IMR-90 (cell line): ENCODE data around the gene KEAP1. TPM values are rescaled to one million over a fixed set of nuclear protein-coding genes. Genes with fewer than 3 reads are reported as not detected.

ENCODE experiments used
- ATAC-seq: fragments of 200-7000 bp; cut with Tn5 transposase; 2 replicates; pipeline ENCODE4 v1.9.1; 2020; ENCODE audit warnings: low read depth, mild to moderate bottlenecking, moderate library complexity
- BruUV-seq: library from RNA; stranded (reverse); fragments of 400-500 nt; replicated peaks from 2 replicates; lab custom pipeline; 2021; lab: Mats Ljungman, UMichigan
- CTCF ChIA-PET: fragments of 300-600 bp; formaldehyde crosslinking; extraction: SDS; loops from one replicate; lab custom pipeline; 2021; ENCODE audit warnings: antibody characterized with exemption; lab: Yijun Ruan, JAX
- POLR2A ChIA-PET: fragments of 300-600 bp; sonication (Branson Sonifier 250); formaldehyde crosslinking; loops from one replicate; lab custom pipeline; 2022; ENCODE audit warnings: antibody characterized with exemption; ENCODE audit not compliant: unreplicated experiment; lab: Charles Lee
- DNase-seq: peaks from one replicate; pipeline ENCODE4 v3.0.0; 2013
- H2AFZ ChIP-seq: replicated peaks from 2 replicates; pipeline ENCODE3; 2013; ENCODE audit warnings: low read length, mild to moderate bottlenecking; ENCODE audit not compliant: poor library complexity
- H2AK5ac ChIP-seq: 2 replicates; pipeline ENCODE4 v1.6.1; 2013; ENCODE audit warnings: low read depth, low read length, inconsistent platforms
- H2AK9ac ChIP-seq: replicated peaks from 2 replicates; pipeline ENCODE3; 2013; ENCODE audit warnings: mild to moderate bottlenecking, low read depth, low read length, moderate library complexity; ENCODE audit not compliant: poor library complexity
- H2BK120ac ChIP-seq: 2 replicates; pipeline ENCODE4 v1.6.1; 2013; ENCODE audit warnings: low read depth, low read length, inconsistent platforms
- H2BK15ac ChIP-seq: 3 replicates; pipeline ENCODE4 v1.6.1; 2013; ENCODE audit warnings: low read depth, low read length, inconsistent platforms
- H2BK20ac ChIP-seq: 2 replicates; pipeline ENCODE4 v1.6.1; 2013; ENCODE audit warnings: low read depth, mild to moderate bottlenecking, inconsistent platforms, low read length, moderate library complexity
- H2BK5ac ChIP-seq: 2 replicates; pipeline ENCODE4 v1.6.1; 2013; ENCODE audit warnings: mild to moderate bottlenecking, low read depth, low read length, inconsistent platforms; ENCODE audit not compliant: poor library complexity, severe bottlenecking
- H3K14ac ChIP-seq: replicated peaks from 2 replicates; pipeline ENCODE4 v1.6.1; 2013; ENCODE audit warnings: low read depth, low read length, inconsistent platforms
- H3K18ac ChIP-seq: 2 replicates; pipeline ENCODE4 v1.6.1; 2013; ENCODE audit warnings: low read depth, low read length, control low read depth
- H3K23ac ChIP-seq: 2 replicates; pipeline ENCODE4 v1.6.1; 2013; ENCODE audit warnings: low read depth, low read length, inconsistent platforms
- H3K27ac ChIP-seq: 2 replicates; pipeline ENCODE4 v1.5.1; 2013; ENCODE audit warnings: mild to moderate bottlenecking, control low read depth, low read length; ENCODE audit not compliant: insufficient read depth
- H3K27me3 ChIP-seq: 2 replicates; pipeline ENCODE4 v1.6.1; 2013; ENCODE audit warnings: low read length; ENCODE audit not compliant: control insufficient read depth, insufficient read depth
- H3K36me3 ChIP-seq: 2 replicates; pipeline ENCODE4 v1.6.1; 2013; ENCODE audit warnings: low read length, mixed read lengths; ENCODE audit not compliant: control insufficient read depth, insufficient read depth
- H3K4ac ChIP-seq: 2 replicates; pipeline ENCODE4 v1.6.1; 2013; ENCODE audit warnings: low read depth, low read length, inconsistent platforms
- H3K4me1 ChIP-seq: 2 replicates; pipeline ENCODE4 v1.6.1; 2013; ENCODE audit warnings: low read length, mixed read lengths; ENCODE audit not compliant: control insufficient read depth, insufficient read depth
- H3K4me2 ChIP-seq: 2 replicates; pipeline ENCODE4 v1.6.1; 2013; ENCODE audit warnings: low read depth, mild to moderate bottlenecking, control low read depth, low read length, moderate library complexity
- H3K4me3 ChIP-seq: 2 replicates; pipeline ENCODE4 v1.5.1; 2013; ENCODE audit warnings: low read depth, mild to moderate bottlenecking, control low read depth, low read length, moderate library complexity; ENCODE audit not compliant: insufficient read depth
- H3K56ac ChIP-seq: 2 replicates; pipeline ENCODE4 v1.6.1; 2013; ENCODE audit warnings: low read length, inconsistent platforms; ENCODE audit not compliant: insufficient read depth; ENCODE audit errors: extremely low read depth
- H3K79me1 ChIP-seq, 2 experiments: 2 replicates each; pipeline ENCODE4 v1.6.1; 2013; ENCODE audit warnings: low read length in 2 of 2, inconsistent platforms in 1 of 2, low read depth in 1 of 2
- H3K9ac ChIP-seq: 2 replicates; pipeline ENCODE4 v1.6.1; 2013; ENCODE audit warnings: low read depth, low read length, control low read depth
- H3K9me1 ChIP-seq: 2 replicates; pipeline ENCODE4 v1.6.1; 2013; ENCODE audit warnings: low read length, inconsistent platforms; ENCODE audit not compliant: insufficient read depth
- H3K9me3 ChIP-seq: 2 replicates; pipeline ENCODE4 v1.6.1; 2013; ENCODE audit warnings: low read length; ENCODE audit not compliant: control insufficient read depth, insufficient read depth
- H4K20me1 ChIP-seq: 2 replicates; pipeline ENCODE4 v1.6.1; 2013; ENCODE audit warnings: low read length, inconsistent platforms; ENCODE audit not compliant: insufficient read depth
- H4K5ac ChIP-seq: 2 replicates; pipeline ENCODE4 v1.6.1; 2013; ENCODE audit warnings: mild to moderate bottlenecking, low read depth, low read length, control low read depth
- H4K8ac ChIP-seq, 2 experiments: 2 replicates each; pipeline ENCODE4 v1.6.1; 2013; ENCODE audit warnings: low read depth in 2 of 2, low read length in 2 of 2, control low read depth in 1 of 2, inconsistent platforms in 1 of 2
- H4K91ac ChIP-seq: 2 replicates; pipeline ENCODE4 v1.6.1; 2013; ENCODE audit warnings: low read depth, low read length, inconsistent platforms; ENCODE audit not compliant: insufficient read depth
- BHLHE40 ChIP-seq: fragments of 150-350 bp; IDR thresholded peaks from 2 replicates; pipeline ENCODE4 v1.6.1; 2016; ENCODE audit warnings: mild to moderate bottlenecking, low read depth, low read length
- CHD1 ChIP-seq: IDR thresholded peaks from 2 replicates; pipeline ENCODE4 v1.6.1; 2012; ENCODE audit warnings: low read depth, low read length, improper control_type of control experiment
- CTCF ChIP-seq: conservative IDR thresholded peaks from 2 replicates; pipeline ENCODE4 v1.5.1; 2012; ENCODE audit warnings: mild to moderate bottlenecking, low read depth, low read length, improper control_type of control experiment
- ELK1 ChIP-seq: fragments of 150-350 bp; IDR thresholded peaks from 2 replicates; pipeline ENCODE4 v1.6.1; 2016; ENCODE audit warnings: low read depth, mild to moderate bottlenecking, low read length, moderate library complexity, borderline replicate concordance
- FOS ChIP-seq: fragments of 150-350 bp; IDR thresholded peaks from 2 replicates; pipeline ENCODE4 v1.6.1; 2016; ENCODE audit warnings: low read depth, low read length
- MAFK ChIP-seq: IDR thresholded peaks from 2 replicates; pipeline ENCODE4 v1.6.1; 2012; ENCODE audit warnings: low read depth, low read length, improper control_type of control experiment
- MAZ ChIP-seq: IDR thresholded peaks from 2 replicates; pipeline ENCODE4 v1.6.1; 2012; ENCODE audit warnings: low read depth, mild to moderate bottlenecking, low read length, improper control_type of control experiment, moderate library complexity, borderline replicate concordance
- MXI1 ChIP-seq: IDR thresholded peaks from 2 replicates; pipeline ENCODE4 v1.6.1; 2012; ENCODE audit warnings: low read depth, mild to moderate bottlenecking, low read length, moderate library complexity, borderline replicate concordance
- NFE2L2 ChIP-seq: fragments of 150-350 bp; IDR thresholded peaks from 2 replicates; pipeline ENCODE4 v1.6.1; 2016; ENCODE audit warnings: low read depth, mild to moderate bottlenecking, low read length
- POLR2A ChIP-seq: IDR thresholded peaks from 2 replicates; pipeline ENCODE4 v1.6.1; 2012; ENCODE audit warnings: mild to moderate bottlenecking, low read depth, low read length
- RAD21 ChIP-seq: IDR thresholded peaks from 2 replicates; pipeline ENCODE4 v1.6.1; 2012; ENCODE audit warnings: low read length, improper control_type of control experiment
- RFX5 ChIP-seq: IDR thresholded peaks from 2 replicates; pipeline ENCODE4 v1.8.0; 2012; ENCODE audit warnings: low read depth, mild to moderate bottlenecking, low read length, moderate library complexity
- SMC3 ChIP-seq: fragments of 150-350 bp; IDR thresholded peaks from 2 replicates; pipeline ENCODE4 v1.6.1; 2016; ENCODE audit warnings: low read depth, mild to moderate bottlenecking, antibody characterized with exemption, low read length, moderate library complexity
- WGBS, 2 experiments: methylation state at CpG; one replicate each; pipeline versions ENCODE4 v1.1.5 to v1.1.7; 2013; ENCODE audit warnings: missing lambda C conversion rate in 2 of 2; ENCODE audit not compliant: insufficient read length in 1 of 2; ENCODE audit errors: extremely low coverage in 2 of 2; 5-methylcytosine and 5-hydroxymethylcytosine counted together
- dilution Hi-C: fragments of 300-500 bp; cut with HindIII; formaldehyde crosslinking; loops from one replicate; pipeline ENCODE4 v1.14.3; 2018; ENCODE audit warnings: low sequenced_read_pairs; ENCODE audit not compliant: unreplicated experiment
- in situ Hi-C: fragments of 300-500 bp; cut with MboI; formaldehyde crosslinking; loops from 3 replicates; pipeline ENCODE4 v1.14.3; 2019; ENCODE audit warnings: low sequenced_read_pairs, inconsistent platforms, mixed read lengths
- intact Hi-C: fragments of 100-400 bp; cut with micrococcal nuclease; formaldehyde crosslinking; loops from 2 replicates; pipeline ENCODE4 v1.10.0; 2022
- polyA plus RNA-seq, 3 experiments: library from polyadenylated mRNA; depleted of rRNA; stranded (reverse); fragments of >200 nt; gene quantifications; 2 replicates each; pipeline ENCODE4 v1.2.3, GENCODE V29; 2012; ENCODE audit warnings: low replicate concordance in 1 of 3
- total RNA-seq: library from RNA; depleted of rRNA; stranded (reverse); fragments of >200 nt; gene quantifications from 2 replicates; pipeline ENCODE4 v1.2.3, GENCODE V29; 2012

KEAP1 gene
- total and polyA plus RNA-seq, 2 of the 4 experiments (the other 2 are of a cell fraction), result 63.4 to 81.6 TPM

GRCh38 chr19:10550336-10550735 is 47.2 kb upstream of the KEAP1 start:
- Histone ChIP-seq H3K18ac (no peak overlapping the region), H3K27ac (no peak overlapping the region), H3K79me1 (peaks cover 8 to 31% of the 10 kb centered on the region in 2 experiments; a peak in 3 of 4 replicates), H3K9ac (no peak overlapping the region), H3K14ac (no peak overlapping the region), H3K9me3 (no peaks in the 10 kb centered on the region), H2BK5ac (no peak overlapping the region), H4K5ac (no peak overlapping the region), H2AK5ac (no peak overlapping the region), H4K20me1 (peaks cover 8% of the 10 kb centered on the region), H2BK120ac (no peak overlapping the region), H3K4me1 (no peaks in the 10 kb centered on the region), H3K4ac (no peak overlapping the region), H2AK9ac (no peak overlapping the region), H3K4me2 (no peak overlapping the region), H3K4me3 (no peak overlapping the region), H3K9me1 (0 out of 2 replicates have a peak, but pooled peaks cover 4% of the 10 kb centered on the region), H4K91ac (no peak overlapping the region), H3K23ac (no peak overlapping the region), H2AFZ (no peak overlapping the region), H4K8ac (no peak overlapping the region), H3K36me3 (peaks cover 64% of the 10 kb centered on the region), H2BK15ac (no peak overlapping the region), H3K56ac (no peak overlapping the region), H2BK20ac (no peak overlapping the region), H3K27me3 (no peaks in the 10 kb centered on the region)
- ChIA-PET POLR2A (no interaction called here), CTCF (no interaction called here)
- DNase-seq (no peak), ATAC-seq (no peak)
- intact Hi-C loops, result no loop called here
- no TSS peak for BruUV-seq
- dilution Hi-C loops, result no loop called here
- TF ChIP-seq ELK1 (no peak), CTCF (no peak), MXI1 (no peak), RFX5 (no peak), NFE2L2 (no peak), MAZ (no peak), POLR2A (no peak), MAFK (no peak), SMC3 (no peak), BHLHE40 (no peak), CHD1 (no peak), RAD21 (no peak), FOS (no peak)
- WGBS, 2 experiments, result 92% methylated on average over 2 of the region's 6 CpGs; no CpG with 5 or more reads in 1 of the 2 experiments
- in situ Hi-C loops, result no loop called here
